Measurements from ENCODE around the gene BOD1. TPM values are rescaled to one million over a fixed set of nuclear protein-coding genes. Genes with fewer than 3 reads are reported as not detected.

Gene BOD1
- 80.2 TPM for total RNA-seq
- 10 to 100 TPM; 72.2 to 99.6 (median 82.7) TPM for polyA plus RNA-seq (ENCODE audit: insufficient read depth in 1 of 8, insufficient read length in 8 of 8, low replicate concordance in 1 of 8)
- long read RNA-seq, donor 1, transcript BOD1-202 (4 exons, 1,562 nt), result major isoform, 16 of 21 reads
- long read RNA-seq, donor 1, partial matches to known transcripts, result 0 of 21 reads
- long read RNA-seq, donor 1, other reads (novel, unspliced or antisense), result 0 of 21 reads
- long read RNA-seq, donor 2, partial matches to known transcripts, result 0 of 2 reads
- long read RNA-seq, donor 2, other reads (novel, unspliced or antisense), result 0 of 2 reads
- long read RNA-seq, donor 3, transcript BOD1-202 (4 exons, 1,562 nt), result major isoform, 25 of 34 reads
- long read RNA-seq, donor 3, partial matches to known transcripts, result 0 of 34 reads
- long read RNA-seq, donor 3, other reads (novel, unspliced or antisense), result 0 of 34 reads
- long read RNA-seq, donor 4, transcript BOD1-202 (4 exons, 1,562 nt), result major isoform, 13 of 19 reads
- long read RNA-seq, donor 4, partial matches to known transcripts, result 0 of 19 reads
- long read RNA-seq, donor 4, other reads (novel, unspliced or antisense), result 0 of 19 reads
- long read RNA-seq, donor 5, transcript BOD1-202 (4 exons, 1,562 nt), result major isoform, 66 of 79 reads
- long read RNA-seq, donor 5, transcript BOD1-206 (2 exons, 814 nt), result minor isoform, 5 of 79 reads
- long read RNA-seq, donor 5, partial matches to known transcripts, result 0 of 79 reads
- long read RNA-seq, donor 5, other reads (novel, unspliced or antisense), result 0 of 79 reads
- long read RNA-seq, donor 6, transcript BOD1-202 (4 exons, 1,562 nt), result major isoform, 51 of 60 reads
- long read RNA-seq, donor 6, partial matches to known transcripts, result 0 of 60 reads
- long read RNA-seq, donor 6, other reads (novel, unspliced or antisense), result 0 of 60 reads
- long read RNA-seq, donor 7, transcript BOD1-202 (4 exons, 1,562 nt), result major isoform, 26 of 30 reads
- long read RNA-seq, donor 7, partial matches to known transcripts, result 0 of 30 reads
- long read RNA-seq, donor 7, other reads (novel, unspliced or antisense), result 0 of 30 reads
- long read RNA-seq, donor 8, transcript BOD1-202 (4 exons, 1,562 nt), result major isoform, 27 of 34 reads
- long read RNA-seq, donor 8, partial matches to known transcripts, result 0 of 34 reads
- long read RNA-seq, donor 8, other reads (novel, unspliced or antisense), result 0 of 34 reads
- long read RNA-seq, donor 9, transcript BOD1-202 (4 exons, 1,562 nt), result major isoform, 13 of 21 reads
- long read RNA-seq, donor 9, partial matches to known transcripts, result 0 of 21 reads
- long read RNA-seq, donor 9, other reads (novel, unspliced or antisense), result 0 of 21 reads
- long read RNA-seq, donor 10, transcript BOD1-202 (4 exons, 1,562 nt), result major isoform, 23 of 35 reads
- long read RNA-seq, donor 10, partial matches to known transcripts, result 0 of 35 reads
- long read RNA-seq, donor 10, other reads (novel, unspliced or antisense), result 0 of 35 reads
- long read RNA-seq, donor 11, transcript BOD1-202 (4 exons, 1,562 nt), result major isoform, 23 of 26 reads
- long read RNA-seq, donor 11, partial matches to known transcripts, result 0 of 26 reads
- long read RNA-seq, donor 11, other reads (novel, unspliced or antisense), result 0 of 26 reads

DNA sequence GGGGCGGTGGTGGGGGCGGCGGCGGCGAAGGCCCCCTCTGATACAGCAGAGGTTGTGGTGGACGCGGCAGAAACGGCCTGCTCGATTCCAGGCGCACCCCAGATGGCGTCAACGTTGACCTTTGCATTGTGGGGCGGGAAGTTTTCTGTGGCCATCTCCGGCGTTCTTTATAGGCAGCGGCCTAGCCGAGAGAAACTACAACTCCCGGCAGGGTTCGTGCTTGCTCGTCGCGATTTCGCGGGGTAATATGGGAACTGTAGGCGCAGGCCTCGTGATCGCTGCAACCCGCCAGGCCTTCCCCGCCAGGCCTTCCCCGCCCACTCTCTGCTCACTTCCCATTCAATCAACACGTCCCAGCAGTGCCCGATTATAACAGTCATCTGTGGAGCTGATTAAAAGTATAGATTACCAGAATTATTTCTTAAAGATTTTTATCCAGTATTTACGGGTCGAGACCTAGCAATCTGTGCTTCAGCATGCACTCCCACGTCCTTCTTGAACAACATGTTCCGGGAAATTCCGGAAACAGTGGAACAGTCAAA lies at the start of gene BOD1:
Gene BOD1 (minus strand): TSS at position 74 of the 542 bp plus-strand sequence. CDS start 214 bp downstream, outside the sequence.
- DNase-seq, result peak; percentile 100
- Histone ChIP-seq H3K4me1 (ENCODE audit: control insufficient read depth, insufficient read depth, low read length) (peaks cover 13% of the 10 kb centered on the region), H3K36me3 (ENCODE audit: control insufficient read depth, insufficient read depth, low read length) (peaks cover 23% of the 10 kb centered on the region), H3K9me3 (replicated peaks; ENCODE audit: control insufficient read depth, low read depth, low read length) (no peaks in the 10 kb centered on the region), H3K27ac (ENCODE audit: low read length) (peak within 1 kb of the TSS; percentile 91), H3K27me3 (ENCODE audit: control insufficient read depth, insufficient read depth, low read length) (no peaks in the 10 kb centered on the region), H3K4me3 (ENCODE audit: low read length) (peak within 1 kb of the TSS; percentile 79)
- under 1% methylated on average over 22 of the region's 37 CpGs for WGBS (ENCODE audit: insufficient coverage)

DNA sequence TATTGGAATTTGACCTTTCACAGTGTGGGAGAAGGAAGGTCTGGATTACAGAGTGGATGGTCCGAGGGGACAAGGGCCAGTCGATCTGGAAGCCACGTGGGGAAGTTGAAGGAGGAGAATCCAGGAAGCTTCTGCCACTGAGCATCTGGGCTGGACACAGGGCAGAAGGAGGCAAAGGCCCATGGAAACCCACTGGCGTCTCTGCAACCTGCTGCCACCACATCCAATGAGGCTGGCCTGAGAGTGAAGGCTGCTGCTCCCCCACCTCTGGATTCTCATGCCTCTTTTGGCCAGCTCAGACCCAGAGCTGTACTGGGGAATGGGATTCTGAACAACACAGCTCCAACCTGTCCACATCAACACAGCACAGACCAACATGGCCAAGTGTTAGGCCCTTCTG lies 48.9 kb upstream of the BOD1 start:
- WGBS (ENCODE audit: insufficient coverage), result 55% methylated on average over 3 of the region's 4 CpGs
- no peaks in the 10 kb centered on the region for H3K4me1 ChIP-seq (ENCODE audit: control insufficient read depth, insufficient read depth, low read length)
- H3K27ac ChIP-seq (ENCODE audit: low read length), result no peak overlapping the region
- no peak overlapping the region for H3K4me3 ChIP-seq (ENCODE audit: low read length)
- DNase-seq, result no peak
- peaks cover 3% of the 10 kb centered on the region for H3K9me3 ChIP-seq (replicated peaks; ENCODE audit: control insufficient read depth, low read depth, low read length)
- no peaks in the 10 kb centered on the region for H3K27me3 ChIP-seq (ENCODE audit: control insufficient read depth, insufficient read depth, low read length)
- no peaks in the 10 kb centered on the region for H3K36me3 ChIP-seq (ENCODE audit: control insufficient read depth, insufficient read depth, low read length)

DNA sequence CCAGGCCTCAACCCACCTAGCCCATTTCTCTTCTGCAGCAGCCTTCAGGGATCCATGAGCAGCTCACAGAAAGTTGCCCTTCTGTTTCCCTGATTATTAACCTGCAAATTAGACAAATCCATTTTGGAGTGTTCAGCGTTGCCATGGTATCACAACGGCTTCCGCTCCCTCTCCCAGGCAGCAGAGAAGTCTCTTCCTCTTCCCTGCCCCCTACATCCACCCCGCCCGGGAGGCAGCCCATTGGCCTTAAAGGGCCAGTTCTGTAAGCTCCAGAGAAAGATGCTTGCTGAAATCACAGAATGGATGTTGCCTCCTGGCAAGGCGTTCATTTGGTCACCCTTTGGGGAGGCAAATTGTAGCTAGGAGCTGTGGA lies 47.7 kb upstream of the BOD1 start:
- Histone ChIP-seq H3K27me3 (ENCODE audit: control insufficient read depth, insufficient read depth, low read length) (no peaks in the 10 kb centered on the region), H3K4me3 (ENCODE audit: low read length) (no peak overlapping the region), H3K4me1 (ENCODE audit: control insufficient read depth, insufficient read depth, low read length) (no peaks in the 10 kb centered on the region), H3K27ac (ENCODE audit: low read length) (no peak overlapping the region), H3K9me3 (replicated peaks; ENCODE audit: control insufficient read depth, low read depth, low read length) (peaks cover 6% of the 10 kb centered on the region), H3K36me3 (ENCODE audit: control insufficient read depth, insufficient read depth, low read length) (no peaks in the 10 kb centered on the region)
- peak; percentile 59 for DNase-seq
- 17% methylated on average over 4 of the region's 6 CpGs for WGBS (ENCODE audit: insufficient coverage)

DNA sequence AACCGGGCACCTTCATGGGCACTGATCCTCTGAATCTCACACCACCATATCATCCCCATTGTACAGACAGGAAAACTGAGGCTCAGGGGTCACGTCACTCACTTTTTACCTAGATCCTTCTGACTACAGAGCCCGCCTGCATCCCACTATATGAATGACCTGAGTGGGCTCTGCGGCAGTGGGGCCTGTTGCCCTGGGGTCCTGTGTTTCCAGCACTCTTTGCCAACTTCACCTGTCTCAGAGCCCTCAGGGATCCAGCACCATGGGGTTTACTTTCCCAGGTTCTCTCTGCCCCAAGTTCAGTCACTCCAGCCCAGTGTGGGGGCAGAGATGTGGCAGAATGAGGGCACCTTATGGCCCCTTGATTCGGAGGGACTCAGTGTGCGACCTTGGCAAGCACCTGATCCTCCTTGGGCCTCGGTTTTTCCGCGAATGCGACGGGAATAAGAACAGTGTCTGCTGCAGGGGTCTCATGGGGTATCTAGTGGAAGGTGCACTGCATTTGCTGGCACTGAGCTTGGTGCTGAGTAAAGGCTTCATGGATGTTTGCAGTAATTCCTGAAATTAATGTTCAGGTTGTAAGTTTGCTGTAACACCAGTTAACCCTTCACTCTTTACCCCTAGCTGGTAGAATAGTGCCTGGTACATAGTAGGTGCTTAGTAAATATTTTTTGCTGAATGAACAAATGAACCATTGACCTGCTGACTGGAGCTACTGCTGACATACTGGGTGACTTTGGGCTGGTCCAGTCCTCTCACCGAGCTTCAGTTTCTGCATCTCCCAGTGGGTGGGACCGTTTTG lies 47.1 kb upstream of the BOD1 start:
- peaks cover 4% of the 10 kb centered on the region for H3K9me3 ChIP-seq (replicated peaks; ENCODE audit: control insufficient read depth, low read depth, low read length)
- WGBS (ENCODE audit: insufficient coverage), result 77% methylated on average over 13 of the region's 13 CpGs
- H3K4me1 ChIP-seq (ENCODE audit: control insufficient read depth, insufficient read depth, low read length), result no peaks in the 10 kb centered on the region
- no peak overlapping the region for H3K27ac ChIP-seq (ENCODE audit: low read length)
- H3K27me3 ChIP-seq (ENCODE audit: control insufficient read depth, insufficient read depth, low read length), result no peaks in the 10 kb centered on the region
- no peak overlapping the region for H3K4me3 ChIP-seq (ENCODE audit: low read length)
- H3K36me3 ChIP-seq (ENCODE audit: control insufficient read depth, insufficient read depth, low read length), result no peaks in the 10 kb centered on the region
- no peak for DNase-seq

DNA sequence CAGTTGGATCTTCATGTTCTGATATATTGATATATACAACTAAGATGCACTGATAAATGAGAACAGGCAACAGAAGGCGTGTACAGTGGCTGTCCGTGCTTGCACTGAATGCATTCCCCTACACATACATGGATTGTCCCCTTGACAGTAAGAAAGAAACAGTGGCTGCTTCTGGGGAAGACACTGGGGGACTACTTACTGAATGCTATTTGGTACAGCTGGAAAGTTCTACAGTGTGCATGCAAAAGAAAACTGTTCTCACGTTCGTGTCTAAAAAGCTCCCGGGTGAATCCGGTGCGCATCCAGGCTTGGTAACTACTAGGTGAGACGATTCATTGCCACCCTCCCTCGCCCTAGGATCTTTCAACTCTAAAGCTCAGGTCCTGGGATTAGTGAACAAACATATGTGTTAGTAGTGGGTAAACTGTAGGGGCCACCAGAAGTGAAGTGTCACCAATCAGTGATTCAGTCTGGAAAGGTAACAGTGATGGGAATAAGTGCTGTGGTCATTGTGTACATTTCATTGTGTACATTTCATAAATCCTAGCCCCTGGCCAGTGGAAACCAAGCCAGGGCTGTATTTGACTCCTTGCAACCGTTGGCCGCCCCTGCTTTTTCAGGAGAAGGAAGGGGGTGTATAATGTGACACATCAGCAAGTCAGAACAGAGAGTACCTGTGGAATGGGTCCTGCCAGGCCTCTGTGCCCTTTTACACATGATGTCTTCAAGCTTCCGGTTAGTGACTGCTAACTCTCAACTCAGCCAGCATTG lies 46.3 kb upstream of the BOD1 start:
- Histone ChIP-seq H3K9me3 (replicated peaks; ENCODE audit: control insufficient read depth, low read depth, low read length) (peaks cover 4% of the 10 kb centered on the region), H3K36me3 (ENCODE audit: control insufficient read depth, insufficient read depth, low read length) (no peaks in the 10 kb centered on the region), H3K27ac (ENCODE audit: low read length) (no peak overlapping the region), H3K27me3 (ENCODE audit: control insufficient read depth, insufficient read depth, low read length) (no peaks in the 10 kb centered on the region), H3K4me1 (ENCODE audit: control insufficient read depth, insufficient read depth, low read length) (no peaks in the 10 kb centered on the region), H3K4me3 (ENCODE audit: low read length) (no peak overlapping the region)
- no peak for DNase-seq
- 78% methylated on average over 7 of the region's 12 CpGs for WGBS (ENCODE audit: insufficient coverage)

DNA sequence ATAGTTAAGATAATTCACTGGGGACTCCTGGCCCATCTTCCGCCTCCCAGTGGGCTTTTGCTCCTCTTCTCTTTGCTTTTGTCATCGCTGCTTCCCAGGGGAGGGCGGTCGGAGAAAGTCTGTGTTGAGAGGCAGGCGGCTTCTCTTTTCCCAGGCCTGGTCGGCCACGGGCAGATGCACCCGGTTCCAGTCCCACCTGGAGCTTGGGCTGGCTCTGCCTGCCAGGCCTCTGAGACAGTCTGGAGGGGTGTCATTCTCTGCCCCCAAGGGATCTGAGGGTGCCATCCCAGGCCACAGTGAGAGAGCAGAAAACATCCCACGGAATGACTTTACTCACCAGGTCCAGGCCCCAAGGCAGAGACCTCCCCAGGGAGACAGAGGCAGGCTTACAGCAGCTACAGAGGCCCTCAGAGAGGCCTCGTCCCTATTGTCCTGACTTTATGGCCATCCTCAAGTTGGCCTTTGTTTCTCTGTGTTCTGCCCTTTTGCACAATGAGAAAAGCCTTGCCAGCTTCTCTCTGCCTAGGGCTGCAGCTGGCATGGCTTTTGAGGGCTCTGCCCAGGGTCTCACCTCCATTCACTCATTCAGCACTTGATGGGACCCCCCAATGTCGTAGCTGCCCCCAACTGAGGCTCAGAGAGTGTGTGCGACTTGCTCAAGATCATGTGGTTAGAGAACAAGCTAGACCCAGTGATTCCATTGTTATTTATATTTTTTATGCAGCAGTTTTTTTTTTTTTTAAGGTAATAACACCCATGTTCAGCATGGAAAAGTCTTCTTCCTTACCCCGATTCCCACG lies 44.2 kb upstream of the BOD1 start:
- Histone ChIP-seq H3K27me3 (ENCODE audit: control insufficient read depth, insufficient read depth, low read length) (no peaks in the 10 kb centered on the region), H3K4me1 (ENCODE audit: control insufficient read depth, insufficient read depth, low read length) (no peaks in the 10 kb centered on the region), H3K9me3 (replicated peaks; ENCODE audit: control insufficient read depth, low read depth, low read length) (peaks cover 4% of the 10 kb centered on the region), H3K27ac (ENCODE audit: low read length) (no peak overlapping the region), H3K36me3 (ENCODE audit: control insufficient read depth, insufficient read depth, low read length) (no peaks in the 10 kb centered on the region), H3K4me3 (ENCODE audit: low read length) (no peak overlapping the region)
- WGBS (ENCODE audit: insufficient coverage), result 86% methylated on average over 9 of the region's 14 CpGs
- no peak for DNase-seq

DNA sequence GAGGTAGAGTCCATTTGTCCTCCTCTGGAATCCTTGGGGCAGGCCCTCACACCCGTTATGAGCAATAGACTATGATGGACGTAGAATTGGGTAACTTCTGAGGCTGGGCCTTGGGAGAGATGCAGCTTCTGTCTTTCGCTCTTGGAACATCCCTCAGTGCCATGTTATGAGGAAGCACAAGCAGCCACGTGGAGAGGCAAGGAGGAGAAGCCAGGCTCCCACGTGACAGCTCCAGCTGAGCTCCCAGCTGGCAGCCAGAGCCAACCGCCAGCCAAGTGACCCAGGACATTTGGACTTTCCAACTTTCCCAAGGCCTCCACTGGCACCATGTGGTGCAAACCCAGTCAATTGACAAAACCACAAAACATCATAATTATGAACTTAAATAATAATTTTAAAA lies 43.0 kb upstream of the BOD1 start:
- Histone ChIP-seq H3K4me3 (ENCODE audit: low read length) (no peak overlapping the region), H3K27ac (ENCODE audit: low read length) (no peak overlapping the region), H3K36me3 (ENCODE audit: control insufficient read depth, insufficient read depth, low read length) (no peaks in the 10 kb centered on the region), H3K4me1 (ENCODE audit: control insufficient read depth, insufficient read depth, low read length) (no peaks in the 10 kb centered on the region), H3K27me3 (ENCODE audit: control insufficient read depth, insufficient read depth, low read length) (no peaks in the 10 kb centered on the region), H3K9me3 (replicated peaks; ENCODE audit: control insufficient read depth, low read depth, low read length) (peaks cover 4% of the 10 kb centered on the region)
- no peak for DNase-seq
- 92% methylated on average over 6 of the region's 6 CpGs for WGBS (ENCODE audit: insufficient coverage)
